ENCODE results near the gene MAZ.

The MAZ gene

GRCh38 chr16:29761882-29762281 lies 44.4 kb upstream of the MAZ start:
- no peak for TF ChIP-seq CTCF (conservative IDR thresholded peaks at IDR 0.05; ENCODE audit: low read depth, low read length)
- Histone ChIP-seq H3K36me3 (ENCODE audit: insufficient read depth) (no peaks in the 10 kb centered on the region), H3K27me3 (ENCODE audit: insufficient read depth, low read depth) (no peaks in the 10 kb centered on the region), H3K4me2 (no peak overlapping the region), H3K4me1 (ENCODE audit: low read depth, poor library complexity, severe bottlenecking) (no peaks in the 10 kb centered on the region), H3K4me3 (IDR thresholded peaks at IDR 0.05; ENCODE audit: insufficient read depth, low read depth, low read length) (no peak overlapping the region), H3K9ac (no peak overlapping the region), H2AFZ (ENCODE audit: low read depth) (no peak overlapping the region), H4K20me1 (ENCODE audit: insufficient read depth) (no peaks in the 10 kb centered on the region), H3K27ac (no peak overlapping the region), H3K79me2 (ENCODE audit: insufficient read depth, low read depth) (no peaks in the 10 kb centered on the region)

- Histone ChIP-seq H3K4me3 (IDR thresholded peaks at IDR 0.05; ENCODE audit: insufficient read depth, low read depth, low read length) (no peak overlapping the region), H3K9ac (no peak overlapping the region), H3K36me3 (ENCODE audit: insufficient read depth) (no peaks in the 10 kb centered on the region), H3K4me2 (no peak overlapping the region), H4K20me1 (ENCODE audit: insufficient read depth) (no peaks in the 10 kb centered on the region), H3K79me2 (ENCODE audit: insufficient read depth, low read depth) (no peaks in the 10 kb centered on the region), H3K27ac (no peak overlapping the region), H3K27me3 (ENCODE audit: insufficient read depth, low read depth) (no peaks in the 10 kb centered on the region), H2AFZ (ENCODE audit: low read depth) (no peak overlapping the region), H3K4me1 (ENCODE audit: low read depth, poor library complexity, severe bottlenecking) (no peaks in the 10 kb centered on the region)
- no peak for TF ChIP-seq CTCF (conservative IDR thresholded peaks at IDR 0.05; ENCODE audit: low read depth, low read length)
Observed at GRCh38 chr16:29763326-29763725, 43.0 kb upstream of the MAZ start.

GRCh38 chr16:29765167-29766032 lies 40.9 kb upstream of the MAZ start:
- no peak overlapping the region for H3K4me2 ChIP-seq
- no peak overlapping the region for H3K4me3 ChIP-seq (IDR thresholded peaks at IDR 0.05; ENCODE audit: insufficient read depth, low read depth, low read length)
- H3K36me3 ChIP-seq (ENCODE audit: insufficient read depth), result no peaks in the 10 kb centered on the region
- TF ChIP-seq CTCF (conservative IDR thresholded peaks at IDR 0.05; ENCODE audit: low read depth, low read length), result no peak
- no peak overlapping the region for H3K27ac ChIP-seq
- H3K4me1 ChIP-seq (ENCODE audit: low read depth, poor library complexity, severe bottlenecking), result no peaks in the 10 kb centered on the region
- H3K79me2 ChIP-seq (ENCODE audit: insufficient read depth, low read depth), result no peaks in the 10 kb centered on the region
- no peaks in the 10 kb centered on the region for H3K27me3 ChIP-seq (ENCODE audit: insufficient read depth, low read depth)
- H2AFZ ChIP-seq (ENCODE audit: low read depth), result no peak overlapping the region
- H3K9ac ChIP-seq, result no peak overlapping the region
- H4K20me1 ChIP-seq (ENCODE audit: insufficient read depth), result no peaks in the 10 kb centered on the region

GRCh38 chr16:29766571-29766970 lies 39.8 kb upstream of the MAZ start:
- Histone ChIP-seq H3K4me1 (ENCODE audit: low read depth, poor library complexity, severe bottlenecking) (no peaks in the 10 kb centered on the region), H3K9ac (no peak overlapping the region), H3K4me3 (IDR thresholded peaks at IDR 0.05; ENCODE audit: insufficient read depth, low read depth, low read length) (no peak overlapping the region), H3K27me3 (ENCODE audit: insufficient read depth, low read depth) (no peaks in the 10 kb centered on the region), H3K4me2 (no peak overlapping the region), H3K79me2 (ENCODE audit: insufficient read depth, low read depth) (no peaks in the 10 kb centered on the region), H3K36me3 (ENCODE audit: insufficient read depth) (no peaks in the 10 kb centered on the region), H3K27ac (no peak overlapping the region), H4K20me1 (ENCODE audit: insufficient read depth) (no peaks in the 10 kb centered on the region), H2AFZ (ENCODE audit: low read depth) (no peak overlapping the region)
- TF ChIP-seq CTCF (conservative IDR thresholded peaks at IDR 0.05; ENCODE audit: low read depth, low read length), result no peak
